ENCODE data around the gene DCAF15. TPM values are rescaled to one million over a fixed set of nuclear protein-coding genes. Genes with fewer than 3 reads are reported as not detected.

The DCAF15 gene
- total and polyA plus RNA-seq, 2 experiments from 2014 or later, result 39.5 to 81.3 TPM

- Mint-ChIP-seq H3K4me1 (peaks cover 41% of the 10 kb centered on the region), H3K27me3 (ENCODE audit: insufficient read depth, low read depth, poor library complexity) (peaks cover 18% of the 10 kb centered on the region), H3K9me3 (no peaks in the 10 kb centered on the region), H3K27ac (no peak overlapping the region), H3K36me3 (ENCODE audit: low read depth) (0 out of 3 replicates have a peak, but pooled peaks cover 2% of the 10 kb centered on the region), H3K4me3 (no peak overlapping the region)
- H3K27me3 ChIP-seq (ENCODE audit: insufficient read depth), result no peaks in the 10 kb centered on the region
- H3K79me2 ChIP-seq (replicated peaks; ENCODE audit: insufficient read depth), result no peaks in the 10 kb centered on the region
- ATAC-seq, result no peak
- peaks cover 13% of the 10 kb centered on the region for H3F3A ChIP-seq (replicated peaks; ENCODE audit: low read depth)
- no peaks in the 10 kb centered on the region for H3K9me2 ChIP-seq (ENCODE audit: insufficient read depth)
- H3K4me3 ChIP-seq, result no peak overlapping the region
- TF ChIP-seq EZH2phosphoT487 (IDR thresholded peaks at IDR 0.05; ENCODE audit: unreplicated experiment) (no peak), REST (IDR thresholded peaks at IDR 0.05; ENCODE audit: unreplicated experiment) (no peak), EZH2 (IDR thresholded peaks at IDR 0.05; ENCODE audit: low read depth, unreplicated experiment) (no peak), JUNB (IDR thresholded peaks at IDR 0.05; ENCODE audit: unreplicated experiment) (no peak), ZNF114 (CRISPR knock-in tag; IDR thresholded peaks at IDR 0.05) (no peak), ZNF331 (CRISPR knock-in tag; IDR thresholded peaks at IDR 0.05; ENCODE audit: low read depth) (no peak), CREB1 (CRISPR knock-in tag; IDR thresholded peaks at IDR 0.05; ENCODE audit: low read depth) (no peak), NANOG (IDR thresholded peaks at IDR 0.05; ENCODE audit: borderline replicate concordance) (no peak), POLR2AphosphoS5 (IDR thresholded peaks at IDR 0.05; ENCODE audit: low read depth) (no peak), STAT1 (IDR thresholded peaks at IDR 0.05; ENCODE audit: unreplicated experiment) (no peak), ZNF462 (CRISPR knock-in tag; IDR thresholded peaks at IDR 0.05) (no peak), CTCF (conservative IDR thresholded peaks at IDR 0.05; ENCODE audit: low read depth in 2 of 2) (no peak), ETS1 (IDR thresholded peaks at IDR 0.05) (no peak)
- H3K4me1 ChIP-seq (ENCODE audit: insufficient read depth), result peaks cover 49% of the 10 kb centered on the region
- H4K20me1 ChIP-seq (replicated peaks; ENCODE audit: insufficient read depth), result no peaks in the 10 kb centered on the region
- no peaks in the 10 kb centered on the region for H3K36me3 ChIP-seq (ENCODE audit: insufficient read depth)
- H3K27ac ChIP-seq (ENCODE audit: low read depth), result no peak overlapping the region
- no peak for DNase-seq (ENCODE audit: low spot score)
- no peak overlapping the region for H2AFZ ChIP-seq
- no peak overlapping the region for H3K4me2 ChIP-seq
Measured at GRCh38 chr19:13983213-13983889, 31.0 kb downstream of the DCAF15 start.

All from GM23338 (cell line).